GM19328 (cell line): ENCODE measurements around the gene PTPRE.
"Not testable (repeated sequence)": the region's sequence is repeated elsewhere in the genome, so short reads cannot be mapped to it uniquely, and the experiment has no call there.

Experiments used
- ATAC-seq: cut with Tn5 transposase; IDR thresholded peaks from one replicate; pipeline ENCODE4 v1.9.1; 2021; ENCODE audit warnings: mild to moderate bottlenecking, moderate library complexity; ENCODE audit not compliant: unreplicated experiment

Gene PTPRE

DNA sequence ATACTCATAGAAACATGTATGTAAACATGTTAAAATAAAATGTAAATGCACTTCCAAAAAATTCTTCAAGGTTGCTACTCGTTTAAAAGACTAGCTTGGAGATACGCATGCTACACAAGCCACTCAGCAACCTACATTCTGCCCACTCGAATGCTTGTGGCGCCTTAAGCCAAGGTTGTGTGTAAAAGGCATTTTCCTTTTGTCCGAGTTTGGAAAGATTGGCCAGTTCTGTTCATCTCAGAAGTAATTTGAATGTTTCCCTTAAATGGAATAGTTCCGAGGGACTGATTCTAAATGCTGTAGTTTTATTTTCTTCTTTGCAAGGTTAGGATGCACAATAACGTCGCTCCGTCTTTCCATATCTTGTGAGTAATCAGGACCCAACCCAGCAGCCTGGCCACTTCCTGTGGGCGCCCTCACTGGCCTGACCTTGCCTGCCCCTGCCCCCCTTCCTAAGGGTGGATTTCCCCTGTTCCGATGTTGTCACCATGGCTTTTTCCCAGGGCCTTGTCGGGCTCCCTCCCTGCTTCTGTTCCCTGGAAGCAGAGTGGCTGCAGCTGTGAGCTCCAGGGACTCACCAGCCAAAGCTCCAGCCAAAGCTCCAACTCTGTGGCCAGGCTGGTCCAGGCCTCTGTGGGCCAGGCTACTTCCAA is 70.6 kb downstream of the PTPRE start:
- no peak for ATAC-seq

GRCh38 chr10:127978481-127978880 is 71.6 kb downstream of the PTPRE start:
- no peak for ATAC-seq

- no peak for ATAC-seq
These were observed 72.1 kb downstream of the PTPRE start for GRCh38 chr10:127979045-127979444.

DNA sequence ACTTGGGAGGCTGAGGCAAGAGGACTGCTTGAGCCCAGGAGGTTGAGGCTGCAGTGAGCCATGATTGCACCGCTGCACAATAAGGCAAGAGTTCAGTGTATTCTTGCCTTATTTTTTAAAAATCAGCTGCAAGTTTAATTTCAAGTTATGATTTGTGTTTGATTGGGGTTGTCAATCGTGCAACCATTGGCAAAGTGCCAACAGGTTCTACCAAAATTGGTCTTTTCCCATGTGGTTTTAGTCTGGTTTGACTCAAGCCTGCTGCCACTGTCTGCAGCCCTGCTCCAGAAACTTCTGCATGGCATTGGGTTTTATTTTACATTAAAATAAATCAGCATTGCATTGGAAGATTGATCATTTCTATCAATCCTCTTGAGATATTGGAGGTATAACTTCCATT is 72.7 kb downstream of the PTPRE start:
- no peak for ATAC-seq

GRCh38 chr10:127980898-127981297 is 74.0 kb downstream of the PTPRE start:
- no peak for ATAC-seq

DNA sequence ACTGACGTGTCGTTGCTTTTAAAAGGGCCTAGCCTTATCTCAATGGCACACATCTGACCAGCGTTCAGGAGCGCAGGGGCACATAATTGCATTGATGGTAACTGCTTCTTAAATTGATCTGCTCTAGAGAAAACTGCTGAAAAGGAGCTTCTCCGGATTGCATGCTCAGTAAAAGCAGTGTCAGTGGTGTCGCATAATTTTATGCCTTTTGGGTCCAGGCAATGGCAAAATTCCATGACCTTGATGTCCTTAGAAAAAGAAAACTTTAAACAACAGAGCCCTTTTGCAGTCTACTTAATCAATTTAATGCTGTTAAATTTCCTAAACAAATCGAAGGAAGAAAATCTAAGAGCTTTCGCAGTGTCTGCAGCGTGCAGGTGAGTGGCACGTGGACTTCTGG is 75.7 kb downstream of the PTPRE start:
- ATAC-seq: no peak

- no peak for ATAC-seq
These were observed 76.6 kb downstream of the PTPRE start for GRCh38 chr10:127983344-127984100.

- ATAC-seq: no peak
These were observed 78.0 kb downstream of the PTPRE start for GRCh38 chr10:127984945-127985344.

DNA sequence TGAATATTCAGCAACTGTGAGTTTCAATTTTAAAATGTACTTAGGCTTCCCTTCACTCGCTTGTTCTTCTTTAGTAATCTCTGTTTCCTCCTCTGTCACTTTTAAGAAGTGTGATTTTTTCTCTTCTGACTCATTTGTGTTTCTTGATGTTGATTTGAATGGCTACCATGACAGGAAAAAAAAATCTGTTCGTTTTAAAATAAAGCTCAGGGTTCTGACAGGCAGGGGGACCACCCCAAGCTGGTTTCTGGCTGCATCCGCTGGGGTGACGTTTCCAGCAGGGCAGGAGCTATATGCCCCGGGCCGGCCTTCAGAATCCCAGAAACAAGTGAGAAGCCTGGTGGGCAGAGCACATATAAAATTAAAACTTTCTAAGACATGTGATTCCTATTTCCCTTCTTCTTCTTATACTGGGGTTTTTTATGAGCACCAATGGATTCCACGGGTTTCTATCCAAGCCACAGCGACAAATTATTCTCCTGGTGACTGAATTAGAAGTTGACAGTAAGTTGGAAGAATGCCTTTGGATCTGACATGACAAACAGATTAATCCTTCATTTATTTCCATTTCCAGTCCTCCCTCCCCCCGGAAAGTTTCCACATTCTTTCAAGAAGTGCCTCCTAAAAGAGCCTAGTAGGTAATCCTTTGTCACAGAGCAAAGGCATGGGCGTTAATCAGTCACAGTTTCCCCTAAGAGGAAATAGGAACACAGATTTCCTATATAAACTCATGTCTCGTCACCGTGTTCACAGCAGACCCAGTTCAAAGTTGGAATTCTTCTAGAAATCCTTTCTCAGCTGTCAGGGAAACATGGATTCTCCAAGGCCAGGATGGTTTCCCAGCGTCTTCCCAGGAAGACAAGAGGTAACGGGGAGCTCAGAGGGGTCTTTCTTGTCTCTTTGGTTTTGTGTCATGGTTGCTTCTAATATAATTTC is 79.9 kb downstream of the PTPRE start:
- ATAC-seq: no peak

DNA sequence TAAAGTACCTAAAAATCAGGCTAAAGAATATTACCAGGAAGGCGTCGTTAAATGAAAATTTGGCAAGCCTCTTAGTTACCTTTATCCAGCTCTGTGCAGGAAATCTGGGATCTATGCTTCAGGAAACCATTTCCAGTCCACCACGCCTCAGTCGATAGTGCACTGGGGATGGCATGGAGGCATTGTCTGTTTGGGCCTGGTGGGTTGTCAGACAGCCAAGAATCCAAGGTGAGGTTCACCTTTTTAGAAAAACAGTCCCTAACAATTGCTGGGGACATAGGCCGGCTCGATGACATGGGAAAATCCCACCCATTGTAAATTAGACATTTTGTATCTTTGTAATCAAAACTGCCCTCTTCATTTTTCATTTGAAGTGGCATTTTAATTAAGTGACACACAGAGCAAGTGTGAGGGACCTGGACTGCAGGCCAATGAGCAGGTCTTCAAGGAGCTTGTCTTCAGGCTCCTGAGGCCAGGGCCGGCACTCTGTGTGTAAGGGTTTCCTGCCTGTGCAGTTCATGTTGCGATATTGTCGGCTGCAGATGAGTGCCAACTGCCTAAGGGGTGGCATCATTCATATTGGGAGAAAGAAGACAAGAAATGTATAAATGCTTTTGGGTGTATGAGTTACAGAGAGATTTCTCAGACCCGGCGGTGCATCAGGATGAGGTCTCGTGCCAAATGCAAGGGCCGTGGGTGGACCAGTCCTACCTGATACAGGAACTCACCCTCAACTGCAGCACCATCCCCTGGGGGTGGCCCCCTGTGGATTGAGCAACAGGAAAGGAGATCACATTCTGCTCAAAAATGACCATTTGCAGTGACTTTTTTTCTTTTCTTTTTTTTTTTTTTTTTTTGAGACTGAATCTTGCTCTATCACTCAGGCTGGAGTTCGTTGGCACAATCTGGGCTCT is 80.8 kb downstream of the PTPRE start:
- no peak for ATAC-seq

- ATAC-seq: no peak
These were observed 82.6 kb downstream of the PTPRE start for GRCh38 chr10:127989481-127990012.

GRCh38 chr10:127990132-127990788 is 83.4 kb downstream of the PTPRE start:
- ATAC-seq: not testable (repeated sequence)

DNA sequence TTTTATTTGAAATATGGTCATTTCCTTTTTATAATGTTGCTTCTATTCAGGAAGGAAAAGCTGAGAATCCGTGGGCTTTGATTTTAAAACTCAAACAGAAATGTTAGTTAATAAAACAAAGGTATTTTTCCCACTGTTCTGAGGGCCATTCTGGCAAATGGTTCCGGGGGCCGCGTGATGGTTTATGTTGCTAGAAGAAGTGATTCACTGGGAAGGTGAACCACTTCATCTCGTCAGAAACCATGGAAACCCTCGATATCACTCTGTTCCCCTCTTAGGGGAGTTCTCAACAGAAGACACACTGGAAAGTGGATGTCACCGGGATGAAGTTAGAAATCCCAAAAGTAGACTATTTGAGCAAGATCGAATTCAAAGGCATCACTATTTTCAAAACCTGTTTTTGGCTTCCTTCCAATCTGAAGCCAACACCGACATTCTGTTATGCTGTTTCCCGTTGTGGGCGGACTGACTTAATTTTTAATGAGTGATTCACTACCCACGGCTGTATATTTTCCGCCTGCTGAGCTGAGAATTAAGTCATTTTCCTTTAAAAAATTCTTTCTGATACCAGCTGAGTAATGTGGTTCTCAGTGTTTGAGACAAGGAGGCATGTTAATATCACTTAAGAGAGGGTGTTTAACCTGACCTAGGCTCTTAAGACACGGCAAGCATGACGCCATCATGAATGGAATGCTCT is 84.1 kb downstream of the PTPRE start:
- ATAC-seq: no peak

DNA sequence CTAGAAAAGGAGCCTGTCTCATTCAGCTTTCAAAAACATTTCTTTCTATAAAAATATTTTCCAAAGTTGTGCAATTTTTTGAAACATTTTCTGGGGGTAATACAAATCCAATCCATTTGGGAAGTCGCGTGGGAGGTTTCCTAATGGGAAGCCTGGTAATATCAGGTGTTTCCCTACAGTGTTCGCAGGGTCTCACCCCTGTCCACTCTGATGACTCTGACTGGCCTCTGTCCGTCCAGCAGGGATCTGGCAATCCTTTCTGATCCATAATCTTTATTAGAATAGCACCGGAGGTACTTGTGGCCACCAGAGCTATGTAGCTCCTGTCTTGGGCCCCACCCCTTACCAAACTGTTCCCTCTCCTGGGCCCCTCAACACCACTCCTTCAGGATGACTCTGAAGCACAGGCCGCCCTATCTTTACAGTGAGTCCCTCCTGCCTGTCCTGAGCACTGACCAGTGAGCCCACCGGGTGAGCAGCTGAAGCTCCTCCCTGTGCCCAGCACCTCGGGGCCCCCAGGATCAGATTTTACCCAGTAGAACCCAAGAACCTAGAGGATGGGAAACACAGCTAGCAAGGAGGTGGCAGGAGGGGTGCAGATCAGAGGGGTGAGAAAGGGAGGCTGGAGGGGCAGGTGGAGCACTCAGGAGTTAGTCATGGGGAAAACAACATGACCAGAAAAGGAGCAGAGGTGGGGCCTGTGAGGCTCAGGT is 84.8 kb downstream of the PTPRE start:
- ATAC-seq: no peak

GRCh38 chr10:127992376-127992775 is 85.5 kb downstream of the PTPRE start:
- ATAC-seq: no peak

DNA sequence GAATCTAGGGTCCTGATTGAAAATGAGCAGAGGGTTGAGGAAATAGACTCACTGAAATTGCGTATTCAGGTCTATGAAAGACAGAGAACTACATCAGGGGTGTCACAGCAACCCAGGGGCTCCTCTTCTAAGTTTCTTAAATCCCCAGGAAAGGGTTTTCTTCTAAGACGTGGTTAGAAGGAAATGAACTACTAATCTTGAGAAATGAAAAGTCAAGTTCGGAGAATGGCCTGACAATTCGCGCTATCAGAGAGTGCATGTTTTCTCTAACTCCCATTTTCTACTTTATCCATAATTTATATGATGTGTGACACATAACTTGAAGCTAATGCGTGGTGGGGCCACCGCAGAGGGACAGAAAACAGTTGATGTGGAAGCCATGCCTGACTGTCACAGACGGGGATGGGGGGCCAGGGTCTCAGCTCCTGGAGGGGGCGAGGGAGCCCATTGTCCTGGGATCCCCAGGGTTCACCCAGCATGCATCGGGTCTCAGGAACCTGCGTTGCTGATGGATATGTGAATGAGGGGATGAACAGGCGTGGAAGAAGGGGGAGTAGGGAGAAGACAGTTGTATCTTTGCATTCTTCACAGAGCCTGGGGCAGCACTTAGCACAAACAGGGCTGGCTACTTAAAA is 86.3 kb downstream of the PTPRE start:
- ATAC-seq: no peak

- ATAC-seq: no peak
These were observed 89.0 kb downstream of the PTPRE start for GRCh38 chr10:127995939-127996338.

- no peak for ATAC-seq
These were observed 89.7 kb downstream of the PTPRE start for GRCh38 chr10:127996586-127996985.
